Panc1 (cell line): Measurements from ENCODE around the gene HERC4. TPM values are rescaled to one million over a fixed set of nuclear protein-coding genes. Genes with fewer than 3 reads are reported as not detected.
A peak's percentile ranks its signal among the peaks of the same experiment; 100 is the strongest.

ENCODE experiments used
- ATAC-seq: fragments of 200-7000 bp; cut with Tn5 transposase; 2 replicates; pipeline ENCODE4 v1.9.1; 2020; ENCODE audit warnings: mild to moderate bottlenecking, moderate library complexity
- BruUV-seq: library from RNA; stranded (reverse); fragments of 400-500 nt; replicated peaks from 2 replicates; lab custom pipeline; 2021; lab: Mats Ljungman, UMichigan
- CTCF ChIA-PET: fragments of 300-600 bp; sonication (Branson Sonifier 250); formaldehyde crosslinking; loops from one replicate; lab custom pipeline; 2022; ENCODE audit warnings: antibody characterized with exemption; lab: Charles Lee
- POLR2A ChIA-PET: fragments of 300-600 bp; sonication (Branson Sonifier 250); formaldehyde crosslinking; loops from one replicate; lab custom pipeline; 2022; ENCODE audit warnings: antibody characterized with exemption; lab: Charles Lee
- DNase-seq: peaks from one replicate; pipeline ENCODE4 v3.0.0-alpha.2; 2010; ENCODE audit warnings: low read depth, low spot score
- H3K27ac ChIP-seq: 2 replicates; pipeline ENCODE4 v1.5.1; 2011; ENCODE audit warnings: mild to moderate bottlenecking, low read length, inconsistent platforms
- H3K27me3 ChIP-seq: fragments of 200-500 bp; sonication (Bioruptor generic); 2 replicates; pipeline ENCODE4 v1.6.0; 2014; ENCODE audit warnings: low read length, inconsistent platforms; ENCODE audit not compliant: control insufficient read depth, insufficient read depth
- H3K36me3 ChIP-seq: fragments of 200-500 bp; sonication (Bioruptor generic); 2 replicates; pipeline ENCODE4 v1.5.1; 2014; ENCODE audit warnings: inconsistent platforms, mild to moderate bottlenecking, low read length, moderate library complexity; ENCODE audit not compliant: control insufficient read depth, insufficient read depth
- H3K4me1 ChIP-seq: 2 replicates; pipeline ENCODE4 v1.5.1; 2011; ENCODE audit warnings: inconsistent platforms, mild to moderate bottlenecking, low read length, moderate library complexity; ENCODE audit not compliant: control insufficient read depth, insufficient read depth
- H3K4me3 ChIP-seq, 2 experiments: 2 replicates each; pipeline ENCODE4 v1.5.1; 2011 to 2012; ENCODE audit warnings: low read depth in 2 of 2, low read length in 2 of 2, mild to moderate bottlenecking in 2 of 2, inconsistent platforms in 1 of 2, moderate library complexity in 1 of 2
- H3K9me3 ChIP-seq: fragments of 200-500 bp; sonication (Bioruptor generic); 2 replicates; pipeline ENCODE4 v1.5.1; 2014; ENCODE audit warnings: low read depth, mild to moderate bottlenecking, inconsistent platforms, low read length, moderate library complexity; ENCODE audit not compliant: control insufficient read depth, insufficient read depth
- CTCF ChIP-seq: fragments of 450-650 bp; IDR thresholded peaks from 2 replicates; pipeline ENCODE4 v1.5.1; 2017; ENCODE audit warnings: mild to moderate bottlenecking
- POLR2AphosphoS5 ChIP-seq: IDR thresholded peaks from 2 replicates; pipeline ENCODE4 v1.6.1; 2012; ENCODE audit warnings: mild to moderate bottlenecking, low read depth, low read length, moderate library complexity
- REST ChIP-seq, 2 experiments: IDR thresholded peaks; 2 replicates each; pipeline ENCODE4 v1.6.1; 2011 to 2012; ENCODE audit warnings: low read depth in 2 of 2, control low read depth in 1 of 2, low read length in 1 of 2, mild to moderate bottlenecking in 1 of 2, moderate library complexity in 1 of 2; ENCODE audit not compliant: insufficient read depth in 1 of 2
- SIN3A ChIP-seq: IDR thresholded peaks from 2 replicates; pipeline ENCODE4 v1.6.1; 2012; ENCODE audit warnings: low read depth, mild to moderate bottlenecking, low read length, moderate library complexity, borderline replicate concordance; ENCODE audit not compliant: insufficient read depth
- TCF7L2 ChIP-seq: IDR thresholded peaks from 2 replicates; pipeline ENCODE4 v1.6.1; 2011; ENCODE audit warnings: mild to moderate bottlenecking, low read depth, low read length, inconsistent platforms
- in situ Hi-C: cut with HindIII; loops from 2 replicates; pipeline ENCODE4 v1.10.0; 2016; ENCODE audit warnings: low sequenced_read_pairs, low pct_unique_long_range_greater_than_20kb
- intact Hi-C: fragments of 100-400 bp; cut with micrococcal nuclease; formaldehyde crosslinking; loops from one replicate; pipeline ENCODE4 v1.10.0; 2022; ENCODE audit not compliant: unreplicated experiment
- total RNA-seq: library from RNA; stranded (reverse); gene quantifications from one replicate; pipeline ENCODE4 v1.2.1, GENCODE V29; 2021; ENCODE audit not compliant: unreplicated experiment

HERC4 gene
- total RNA-seq, 1 experiment from 2014 or later, result 119 TPM

- in situ Hi-C loops, result no loop called here
- peaks cover 90% of the 10 kb centered on the region for H3K4me1 ChIP-seq
- POLR2A ChIA-PET, result interaction anchor here (0.6 to 1.0 kb wide), 4 partner anchors 9 to 28 kb away, joined by 3 to 4 read pairs (median 3); no protein-coding TSS in a partner anchor
- H3K27ac ChIP-seq, result peak overlapping the region; percentile 100
- no peak overlapping the region for H3K4me3 ChIP-seq
- intact Hi-C loops, result no loop called here
- ATAC-seq (no peak), DNase-seq (no peak)
- H3K9me3 ChIP-seq, result no peaks in the 10 kb centered on the region
- no peaks in the 10 kb centered on the region for H3K36me3 ChIP-seq
- CTCF ChIA-PET, result no interaction called here
- TF ChIP-seq CTCF (no peak), REST (IDR thresholded peaks at IDR 0.05; ENCODE audit: insufficient read depth in 1 of 2, low read depth in 2 of 2, low read length in 1 of 2) (no peak), POLR2AphosphoS5 (no peak), TCF7L2 (no peak)
- no peaks in the 10 kb centered on the region for H3K27me3 ChIP-seq
- no TSS peak for BruUV-seq
These were observed 26.0 kb upstream of the HERC4 start for GRCh38 chr10:68101066-68101465.

- Histone ChIP-seq H3K4me3 (no peak overlapping the region), H3K36me3 (no peaks in the 10 kb centered on the region), H3K9me3 (no peaks in the 10 kb centered on the region), H3K4me1 (peaks cover 89% of the 10 kb centered on the region), H3K27ac (peak overlapping the region; percentile 100), H3K27me3 (no peaks in the 10 kb centered on the region)
- ATAC-seq (0 out of 2 replicates have a peak, but pooled peaks have one; percentile 43), DNase-seq (no peak)
- TF ChIP-seq REST (IDR thresholded peaks at IDR 0.05; ENCODE audit: insufficient read depth in 1 of 2, low read depth in 2 of 2, low read length in 1 of 2) (no peak), SIN3A (no peak), CTCF (no peak), POLR2AphosphoS5 (no peak), TCF7L2 (no peak)
- ChIA-PET CTCF (no interaction called here), POLR2A (interaction anchor here (1.4 kb wide), 1 partner anchor 9 kb away, joined by 6 read pairs; the partner anchor contains the start of gene MYPN)
- intact Hi-C loops, result no loop called here
- BruUV-seq, result no TSS peak
- in situ Hi-C loops, result no loop called here
These were observed 24.7 kb upstream of the HERC4 start for GRCh38 chr10:68099736-68100135.
